SK-N-SH (cell line): ENCODE measurements around the gene HCN4. TPM values are rescaled to one million over a fixed set of nuclear protein-coding genes. Genes with fewer than 3 reads are reported as not detected.
"Not testable (repeated sequence)": the region's sequence is repeated elsewhere in the genome, so short reads cannot be mapped to it uniquely, and the experiment has no call there.

Experiments
- CTCF ChIA-PET: fragments of 300-600, 350-600 bp; formaldehyde crosslinking; extraction: SDS; loops from one replicate; lab custom pipeline; 2021; lab: Yijun Ruan, JAX
- POLR2A ChIA-PET: fragments of 350-600 bp; sonication (Branson Sonifier 250); formaldehyde crosslinking; extraction: SDS; loops from one replicate; lab custom pipeline; 2020; ENCODE audit warnings: antibody characterized with exemption, inconsistent platforms; lab: Yijun Ruan, JAX
- DNase-seq: peaks from one replicate; pipeline ENCODE4 v3.0.0; 2012
- H2AFZ ChIP-seq: fragments of 200-600 bp; sonication (generic); 2 replicates; pipeline ENCODE4 v1.8.1; 2016; ENCODE audit warnings: antibody characterized with exemption, mild to moderate bottlenecking, low read depth
- H3F3A ChIP-seq: fragments of 200-600 bp; sonication (generic); replicated peaks from 2 replicates; pipeline ENCODE3; 2016; ENCODE audit warnings: antibody characterized with exemption, mild to moderate bottlenecking; ENCODE audit not compliant: insufficient read depth
- H3K27ac ChIP-seq, 2 experiments: fragments of 200-500 bp in 1 of 2; fragments of 200-600 bp in 1 of 2; sonication (Bioruptor generic) in 1 of 2; sonication (generic), shearing (Covaris generic) in 1 of 2; 2 replicates each; pipeline versions ENCODE4 v1.5.1 to v1.6.1; 2014 to 2016; ENCODE audit warnings: low read depth in 2 of 2, inconsistent platforms in 1 of 2, low read length in 1 of 2, mild to moderate bottlenecking in 1 of 2, mixed read lengths in 1 of 2
- H3K27me3 ChIP-seq: fragments of 200-600 bp; sonication (generic), shearing (Covaris generic); 2 replicates; pipeline ENCODE4 v1.6.1; 2016; ENCODE audit warnings: mixed run types; ENCODE audit not compliant: insufficient read depth
- H3K36me3 ChIP-seq, 2 experiments: fragments of 200-500 bp in 1 of 2; fragments of 200-600 bp in 1 of 2; sonication (Bioruptor generic) in 1 of 2; sonication (generic) in 1 of 2; replicated peaks in 1 of 2; 2 replicates each; pipeline versions ENCODE3 to v1.5.1; 2014 to 2016; ENCODE audit warnings: low read length in 1 of 2, mild to moderate bottlenecking in 1 of 2; ENCODE audit not compliant: insufficient read depth in 2 of 2, control insufficient read depth in 1 of 2
- H3K4me1 ChIP-seq, 2 experiments: fragments of 200-500 bp in 1 of 2; fragments of 200-600 bp in 1 of 2; sonication (Bioruptor generic) in 1 of 2; sonication (generic), shearing (Covaris generic) in 1 of 2; 2 replicates each; pipeline versions ENCODE4 v1.5.1 to v1.6.1; 2014 to 2016; ENCODE audit warnings: low read depth in 1 of 2, low read length in 1 of 2, mixed run types in 1 of 2; ENCODE audit not compliant: insufficient read depth in 2 of 2, control insufficient read depth in 1 of 2
- H3K4me2 ChIP-seq: fragments of 200-600 bp; sonication (generic), shearing (Covaris generic); 2 replicates; pipeline ENCODE4 v1.6.1; 2017; ENCODE audit warnings: mixed run types
- H3K4me3 ChIP-seq, 2 experiments: fragments of 200-500 bp in 1 of 2; fragments of 200-600 bp in 1 of 2; sonication (Bioruptor generic) in 1 of 2; sonication (generic), shearing (Covaris generic) in 1 of 2; 2 replicates each; pipeline versions ENCODE4 v1.5.1 to v1.8.1; 2014 to 2016; ENCODE audit warnings: low read depth in 2 of 2, inconsistent platforms in 1 of 2, low read length in 1 of 2, mild to moderate bottlenecking in 1 of 2, mixed read lengths in 1 of 2, moderate library complexity in 1 of 2
- H3K79me2 ChIP-seq: fragments of 200-600 bp; sonication (generic); 2 replicates; pipeline ENCODE4 v1.8.1; 2017; ENCODE audit warnings: mild to moderate bottlenecking; ENCODE audit not compliant: insufficient read depth
- H3K9ac ChIP-seq: fragments of 200-600 bp; sonication (generic); 2 replicates; pipeline ENCODE4 v1.6.1; 2017; ENCODE audit warnings: mixed run types
- H3K9me2 ChIP-seq: fragments of 200-600 bp; sonication (generic); 2 replicates; pipeline ENCODE4 v1.6.1; 2017; ENCODE audit warnings: mixed run types
- H3K9me3 ChIP-seq: fragments of 200-600 bp; sonication (generic); 2 replicates; pipeline ENCODE4 v1.6.1; 2017; ENCODE audit warnings: mixed run types, mild to moderate bottlenecking, moderate library complexity
- H4K20me1 ChIP-seq: fragments of 200-600 bp; sonication (generic); 2 replicates; pipeline ENCODE4 v1.6.1; 2017; ENCODE audit warnings: mild to moderate bottlenecking, mixed run types; ENCODE audit not compliant: insufficient read depth
- EP300 ChIP-seq, 2 experiments: IDR thresholded peaks; 2 replicates each; pipeline versions ENCODE4 v1.4.0 to v1.6.1; 2012; ENCODE audit warnings: borderline replicate concordance in 1 of 2, low read depth in 1 of 2, low read length in 1 of 2
- FOXJ3 ChIP-seq: sonication (generic); formaldehyde crosslinking; IDR thresholded peaks from 2 replicates; pipeline ENCODE4 v1.5.1; 2020; ENCODE audit warnings: mild to moderate bottlenecking, missing genetic modification reagents
- GABPA ChIP-seq: IDR thresholded peaks from 2 replicates; pipeline ENCODE4 v1.4.0; 2012; ENCODE audit warnings: low read depth, mild to moderate bottlenecking
- GATA2 ChIP-seq: sonication (generic); formaldehyde crosslinking; IDR thresholded peaks from 2 replicates; pipeline ENCODE4 v1.5.0; 2020; ENCODE audit warnings: mild to moderate bottlenecking, missing genetic modification reagents
- MXI1 ChIP-seq: IDR thresholded peaks from 2 replicates; pipeline ENCODE4 v1.6.1; 2012; ENCODE audit warnings: mild to moderate bottlenecking, low read depth, low read length, improper control_type of control experiment
- NRF1 ChIP-seq: IDR thresholded peaks from 2 replicates; pipeline ENCODE4 v1.6.1; 2012; ENCODE audit warnings: low read depth, mild to moderate bottlenecking, low read length
- RFX5 ChIP-seq: IDR thresholded peaks from 2 replicates; pipeline ENCODE4 v1.6.1; 2012; ENCODE audit warnings: mild to moderate bottlenecking, improper control_type of control experiment, low read length
- RXRA ChIP-seq: IDR thresholded peaks from 2 replicates; pipeline ENCODE4 v1.4.0; 2012; ENCODE audit warnings: low read depth, mild to moderate bottlenecking, borderline replicate concordance
- SMC3 ChIP-seq: IDR thresholded peaks from 2 replicates; pipeline ENCODE4 v1.6.1; 2012; ENCODE audit warnings: low read depth, low read length, improper control_type of control experiment
- TCF12 ChIP-seq: IDR thresholded peaks from 2 replicates; pipeline ENCODE4 v1.4.0; 2012
- USF2 ChIP-seq: fragments of 150-350 bp; IDR thresholded peaks from 2 replicates; pipeline ENCODE4 v1.6.1; 2017; ENCODE audit warnings: antibody characterized with exemption, low read length, low read depth, borderline replicate concordance
- YY1 ChIP-seq: IDR thresholded peaks from 2 replicates; pipeline ENCODE4 v1.4.0; 2012; ENCODE audit warnings: low read depth, mild to moderate bottlenecking
- WGBS: methylation state at CpG from one replicate; pipeline ENCODE4 v1.1.6; 2017; ENCODE audit warnings: low lambda C conversion rate; 5-methylcytosine and 5-hydroxymethylcytosine counted together
- polyA plus RNA-seq, 3 experiments: library from polyadenylated mRNA; depleted of rRNA; stranded (reverse); fragments of >200 nt; gene quantifications; 2 replicates each; pipeline ENCODE4 v1.2.3, GENCODE V29; 2012
- TF ChIP-seq, protein P1 (sequence below): IDR thresholded peaks from 2 replicates; pipeline ENCODE4 v1.4.0; 2012; ENCODE audit warnings: low read depth
- TF ChIP-seq, protein P2 (sequence below): IDR thresholded peaks from 2 replicates; pipeline ENCODE4; 2012

The HCN4 gene
- polyA plus RNA-seq, 1 of the 3 experiments (the other 2 are of a cell fraction): not detected

GRCh38 chr15:73403171-73403570 is 34.4 kb upstream of the HCN4 start (continued):
- TF ChIP-seq NRF1 (no peak), RXRA (no peak)

GRCh38 chr15:73400222-73400621 is 31.5 kb upstream of the HCN4 start:
- H4K20me1 ChIP-seq, H3K79me2 ChIP-seq, H3K27ac ChIP-seq, H3K27me3 ChIP-seq, H3K9me2 ChIP-seq, H3K4me3 ChIP-seq, H3K4me1 ChIP-seq, CTCF ChIA-PET, H3K4me2 ChIP-seq, DNase-seq, H3K9ac ChIP-seq, H3F3A ChIP-seq, H2AFZ ChIP-seq, H3K36me3 ChIP-seq, H3K9me3 ChIP-seq, POLR2A ChIA-PET: not testable (repeated sequence)
- 47% methylated on average over 6 of the region's 6 CpGs for WGBS

GRCh38 chr15:73398861-73399260 is 30.1 kb upstream of the HCN4 start:
- WGBS: 47% methylated on average over 3 of the region's 4 CpGs
- no peak overlapping the region for H3K27ac ChIP-seq
- H3K4me1 ChIP-seq: peaks cover 0 to 9% of the 10 kb centered on the region in 2 experiments; a peak in 1 of 4 replicates
- no peaks in the 10 kb centered on the region for H3F3A ChIP-seq
- DNase-seq: no peak
- H3K9me3 ChIP-seq: no peaks in the 10 kb centered on the region
- H3K4me2 ChIP-seq: no peak overlapping the region
- ChIA-PET CTCF (no interaction called here), POLR2A (no interaction called here)
- H3K27me3 ChIP-seq: no peaks in the 10 kb centered on the region
- no peaks in the 10 kb centered on the region for H3K79me2 ChIP-seq
- no peaks in the 10 kb centered on the region for H3K36me3 ChIP-seq
- no peak overlapping the region for H3K9ac ChIP-seq
- H3K9me2 ChIP-seq: no peaks in the 10 kb centered on the region
- H3K4me3 ChIP-seq: no peak overlapping the region
- TF ChIP-seq RFX5 (no peak), SMC3 (no peak), YY1 (no peak), FOXJ3 (no peak), NRF1 (no peak), EP300 (IDR thresholded peaks at IDR 0.05; ENCODE audit: borderline replicate concordance in 1 of 2, low read depth in 1 of 2, low read length in 1 of 2) (no peak), GATA2 (CRISPR knock-in tag) (no peak), GABPA (no peak), TCF12 (no peak), MXI1 (no peak), RXRA (no peak), USF2 (no peak)
- TF ChIP-seq, protein P1, sequence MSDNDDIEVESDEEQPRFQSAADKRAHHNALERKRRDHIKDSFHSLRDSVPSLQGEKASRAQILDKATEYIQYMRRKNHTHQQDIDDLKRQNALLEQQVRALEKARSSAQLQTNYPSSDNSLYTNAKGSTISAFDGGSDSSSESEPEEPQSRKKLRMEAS: no peak
- TF ChIP-seq, protein P2, sequence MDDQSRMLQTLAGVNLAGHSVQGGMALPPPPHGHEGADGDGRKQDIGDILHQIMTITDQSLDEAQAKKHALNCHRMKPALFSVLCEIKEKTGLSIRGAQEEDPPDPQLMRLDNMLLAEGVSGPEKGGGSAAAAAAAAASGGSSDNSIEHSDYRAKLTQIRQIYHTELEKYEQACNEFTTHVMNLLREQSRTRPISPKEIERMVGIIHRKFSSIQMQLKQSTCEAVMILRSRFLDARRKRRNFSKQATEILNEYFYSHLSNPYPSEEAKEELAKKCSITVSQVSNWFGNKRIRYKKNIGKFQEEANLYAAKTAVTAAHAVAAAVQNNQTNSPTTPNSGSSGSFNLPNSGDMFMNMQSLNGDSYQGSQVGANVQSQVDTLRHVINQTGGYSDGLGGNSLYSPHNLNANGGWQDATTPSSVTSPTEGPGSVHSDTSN: no peak
- no peak overlapping the region for H2AFZ ChIP-seq
- no peaks in the 10 kb centered on the region for H4K20me1 ChIP-seq
